Activated CD8-positive, alpha-beta memory T cell treated with anti-CD3 and anti-CD28 coated beads, Interleukin-2, amount 50 U/mL, for 24 hours (primary cell): ENCODE measurements around the gene ACOD1.

ENCODE experiments used
- DNase-seq: peaks from one replicate; pipeline ENCODE4 v3.0.0-alpha.2; 2020; ENCODE audit errors: extremely low read depth

ACOD1 gene

DNA sequence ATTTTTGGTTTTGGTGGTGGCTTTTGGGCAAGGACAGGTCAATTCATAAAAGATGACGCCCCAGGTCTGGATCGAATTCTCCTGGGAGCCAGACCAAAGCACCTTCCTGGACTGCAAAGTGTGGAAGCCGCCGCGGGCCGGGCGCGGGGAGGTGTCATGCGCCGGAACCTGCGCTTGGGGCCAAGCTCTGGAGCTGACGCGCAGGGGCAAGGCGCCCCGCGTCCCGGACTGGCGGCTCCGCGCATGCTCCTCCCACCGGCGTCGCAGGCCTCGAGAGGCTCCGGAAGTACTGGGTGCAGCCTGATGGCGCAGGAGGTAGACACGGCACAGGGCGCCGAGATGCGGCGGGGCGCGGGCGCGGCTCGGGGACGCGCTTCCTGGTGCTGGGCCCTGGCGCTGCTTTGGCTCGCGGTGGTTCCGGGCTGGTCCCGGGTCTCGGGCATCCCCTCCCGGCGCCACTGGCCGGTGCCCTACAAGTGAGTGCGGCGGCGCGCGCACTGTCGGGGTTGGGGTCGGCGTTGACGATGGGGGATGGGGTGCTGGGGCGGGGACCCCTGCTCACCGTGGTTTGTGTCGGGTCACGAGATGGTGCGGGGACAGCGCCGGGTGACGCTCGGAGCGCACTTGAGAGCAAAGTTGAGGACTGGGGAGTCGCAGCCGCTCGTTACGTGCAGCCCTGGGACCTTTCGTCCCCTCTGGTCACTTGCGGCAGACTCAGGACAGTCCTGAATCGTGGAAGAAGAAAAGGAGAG is 43.7 kb downstream of the ACOD1 start, which contains the start of gene CLN5:
Gene CLN5 (plus strand): TSS at position 286 of the 752 bp plus-strand sequence. CDS start 18 bp downstream, at position 304.
- peak; percentile 77 for DNase-seq

DNA sequence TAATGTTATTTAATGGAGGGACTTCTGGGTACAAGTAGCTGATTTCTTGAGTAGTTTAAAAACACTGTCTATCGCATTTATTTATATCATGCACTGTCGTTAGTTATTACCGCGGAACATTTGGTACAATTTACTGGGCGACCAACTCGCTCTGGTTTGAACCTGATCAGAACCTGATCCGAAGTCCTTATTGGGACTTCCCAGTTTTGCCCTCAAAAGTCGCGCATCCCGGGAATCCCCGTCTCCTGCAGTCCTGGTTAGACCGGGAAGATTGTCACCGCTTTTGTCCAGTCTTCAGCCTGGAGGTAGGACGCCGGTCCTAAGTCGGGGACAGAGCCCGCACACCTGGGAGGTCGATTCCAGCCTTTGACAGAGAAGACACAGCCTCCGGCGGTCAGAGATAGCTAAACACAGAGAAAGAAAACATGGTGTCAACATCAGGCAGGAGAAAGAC is 44.3 kb downstream of the ACOD1 start:
- no peak for DNase-seq

DNA sequence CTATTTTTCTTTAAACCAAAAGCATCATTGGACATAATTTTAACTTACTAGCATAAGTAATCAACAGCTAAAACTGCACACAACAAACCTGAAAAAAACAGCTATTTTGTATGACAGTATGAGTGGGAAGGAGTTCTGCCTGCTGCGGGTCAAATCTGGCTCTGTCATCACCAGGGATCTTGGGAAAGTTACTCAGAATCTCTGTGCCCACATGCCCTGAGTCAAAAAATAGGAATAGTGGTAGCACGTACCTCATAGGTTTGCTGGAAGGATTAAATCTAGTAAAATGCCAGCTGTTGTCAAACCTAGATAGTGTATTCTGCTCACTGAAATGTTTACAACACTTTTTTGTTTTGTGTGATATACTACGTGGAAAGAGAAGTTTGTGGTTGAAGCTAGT is 44.7 kb downstream of the ACOD1 start:
- no peak for DNase-seq

DNA sequence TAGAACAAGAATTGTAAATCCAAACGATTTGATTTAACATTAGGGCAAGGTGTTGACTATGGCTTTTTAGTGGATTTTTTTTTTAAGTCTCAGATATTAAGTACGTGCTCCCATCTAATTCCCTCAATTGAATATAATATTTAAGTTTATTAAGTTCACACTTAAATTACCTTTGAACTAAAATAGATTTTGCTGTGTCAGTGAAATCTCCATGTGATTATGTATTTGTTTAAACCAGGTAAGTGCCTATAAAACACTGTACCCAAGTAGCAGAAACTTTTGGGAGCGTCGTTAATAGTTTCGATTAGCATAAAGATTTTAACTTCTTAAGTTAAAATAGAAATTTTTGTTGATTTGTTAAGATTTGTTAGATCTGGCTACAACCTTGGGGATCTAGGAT is 45.2 kb downstream of the ACOD1 start:
- DNase-seq, result no peak

DNA sequence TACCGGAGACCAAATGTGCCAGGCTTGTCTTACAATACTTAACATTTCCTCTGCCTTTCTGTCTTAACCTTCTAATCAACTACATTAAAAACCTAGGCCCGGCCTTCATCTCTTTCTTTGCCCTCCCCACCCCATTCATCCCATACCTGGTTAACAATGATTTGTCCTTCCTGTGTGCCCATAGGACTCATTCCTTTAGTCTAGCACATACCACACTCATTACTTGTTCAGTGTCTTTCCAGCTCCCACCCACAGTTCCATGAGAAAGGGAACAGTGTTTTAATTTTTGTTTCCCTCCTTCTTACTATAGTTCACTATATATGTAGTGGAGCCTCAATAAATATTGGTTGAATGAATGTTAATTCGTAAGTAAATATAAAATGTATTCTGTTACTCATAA is 46.0 kb downstream of the ACOD1 start:
- DNase-seq, result no peak

DNA sequence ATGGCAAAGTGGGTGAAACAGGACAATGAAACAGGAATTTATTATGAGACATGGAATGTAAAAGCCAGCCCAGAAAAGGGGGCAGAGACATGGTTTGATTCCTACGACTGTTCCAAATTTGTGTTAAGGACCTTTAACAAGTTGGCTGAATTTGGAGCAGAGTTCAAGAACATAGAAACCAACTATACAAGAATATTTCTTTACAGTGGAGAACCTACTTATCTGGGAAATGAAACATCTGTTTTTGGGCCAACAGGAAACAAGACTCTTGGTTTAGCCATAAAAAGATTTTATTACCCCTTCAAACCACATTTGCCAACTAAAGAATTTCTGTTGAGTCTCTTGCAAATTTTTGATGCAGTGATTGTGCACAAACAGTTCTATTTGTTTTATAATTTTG is 52.2 kb downstream of the ACOD1 start:
- DNase-seq, result no peak

DNA sequence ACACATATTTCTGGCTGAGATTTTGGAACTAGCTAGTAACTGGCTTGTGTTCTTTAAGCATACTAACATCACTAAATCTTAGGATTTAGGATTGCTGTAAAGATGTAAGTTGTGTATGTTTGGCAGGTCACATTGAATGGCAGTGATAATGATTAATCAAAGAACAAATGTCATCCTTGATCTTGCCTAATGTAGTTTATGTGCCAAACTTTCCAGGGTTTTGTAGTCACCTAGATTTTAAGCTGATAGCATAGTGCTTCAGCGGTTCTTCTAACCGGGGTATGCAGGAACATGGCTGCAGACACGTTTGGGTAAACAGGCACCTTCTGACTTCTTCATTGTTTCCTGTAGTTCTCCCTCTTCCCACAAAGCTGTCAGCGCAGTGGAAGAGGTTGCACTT is 53.2 kb downstream of the ACOD1 start:
- DNase-seq, result no peak

DNA sequence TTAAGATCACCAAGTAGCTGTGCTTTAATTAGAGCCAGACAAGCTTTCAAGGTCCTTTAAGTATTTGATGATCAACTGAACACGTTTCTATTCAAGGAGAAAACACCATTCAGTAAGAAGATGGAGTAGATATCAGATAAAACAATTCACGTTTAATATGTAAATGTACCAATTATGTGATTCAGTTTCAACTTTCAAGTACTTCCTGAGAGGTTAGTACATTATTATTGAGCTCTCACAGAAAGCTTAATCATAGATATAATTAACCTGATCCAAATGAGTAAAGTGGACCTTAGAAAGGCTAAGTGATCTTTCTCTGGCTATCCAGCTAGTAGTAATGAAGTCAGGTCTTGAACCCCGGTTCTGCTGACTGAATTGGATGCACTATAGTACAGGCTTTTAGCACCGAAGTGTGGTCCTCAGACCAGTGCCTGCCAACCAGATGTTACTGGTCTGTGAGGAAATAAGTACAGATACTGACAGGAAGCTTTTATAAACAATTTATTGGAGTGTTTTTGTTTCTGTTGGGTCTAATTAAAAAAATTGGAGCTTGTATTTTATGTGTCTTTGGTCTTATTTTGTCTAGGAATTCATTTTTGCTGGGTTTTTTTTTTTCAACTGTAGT is 53.8 kb downstream of the ACOD1 start:
- no peak for DNase-seq

DNA sequence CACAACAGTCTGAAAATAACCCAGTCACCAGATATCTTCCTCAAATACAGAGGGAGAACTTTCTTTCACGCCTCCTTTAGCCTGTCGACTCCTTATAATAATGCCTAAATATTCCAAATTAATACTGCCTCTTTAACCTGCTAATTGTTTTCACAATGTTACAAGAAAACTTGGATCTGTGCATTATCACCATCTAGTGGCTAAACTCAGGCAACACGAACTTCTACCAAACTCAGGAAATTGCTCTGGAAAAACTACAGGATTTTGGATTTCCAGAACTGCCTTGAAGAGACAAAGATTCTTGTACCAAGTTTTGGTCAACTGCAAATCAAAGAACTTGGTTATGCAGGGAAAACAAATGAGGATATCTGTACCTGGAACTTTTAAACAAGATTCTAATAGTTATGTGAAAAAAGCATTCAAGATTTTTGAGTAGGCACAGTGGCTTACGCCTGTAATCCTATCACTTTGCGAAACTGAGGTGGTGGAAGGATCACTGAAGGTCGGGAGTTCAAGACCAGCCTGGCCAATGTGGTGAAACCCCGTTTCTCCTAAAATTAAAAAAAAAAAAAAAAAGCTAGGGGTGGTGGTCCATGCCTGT is 54.4 kb downstream of the ACOD1 start:
- DNase-seq, result no peak
